ENCODE results near the gene MSLN.

Gene MSLN

GRCh38 chr16:764184-764750 lies 3.7 kb downstream of the MSLN start:
- intact Hi-C loops (cut with DNase I; ENCODE audit: low total_unique reads), result no loop called here
- no peak for DNase-seq
- H3K36me3 ChIP-seq, result no peaks in the 10 kb centered on the region
- no peak for TF ChIP-seq CTCF (IDR thresholded peaks at IDR 0.05)
- H3K4me1 ChIP-seq, result peaks cover 0 to 4% (median 0%) of the 10 kb centered on the region in 4 donors
- no peak overlapping the region for H3K4me3 ChIP-seq
- no peaks in the 10 kb centered on the region for H3K9me3 ChIP-seq
- H3K27ac ChIP-seq, result no peak overlapping the region
- H3K27me3 ChIP-seq, result peaks cover 0 to 73% of the 10 kb centered on the region in 2 donors

- peaks cover 0 to 80% of the 10 kb centered on the region in 2 donors for H3K27me3 ChIP-seq
- H3K9me3 ChIP-seq, result no peaks in the 10 kb centered on the region
- no peaks in the 10 kb centered on the region for H3K36me3 ChIP-seq
- intact Hi-C loops (cut with DNase I; ENCODE audit: low total_unique reads), result no loop called here
- H3K4me3 ChIP-seq, result no peak overlapping the region
- no peak overlapping the region for H3K27ac ChIP-seq
- TF ChIP-seq CTCF (IDR thresholded peaks at IDR 0.05), result no peak
- no peak for DNase-seq
- peaks cover 0 to 4% (median 0%) of the 10 kb centered on the region in 4 donors for H3K4me1 ChIP-seq
Observed at GRCh38 chr16:764848-765487, 4.4 kb downstream of the MSLN start.

GRCh38 chr16:765488-765865 lies 4.9 kb downstream of the MSLN start:
- DNase-seq, result no peak
- no peak for TF ChIP-seq CTCF (IDR thresholded peaks at IDR 0.05)
- peaks cover 0 to 84% of the 10 kb centered on the region in 2 donors for H3K27me3 ChIP-seq

GRCh38 chr16:766008-766819 lies 5.7 kb downstream of the MSLN start:
- H3K4me1 ChIP-seq, result no peaks in the 10 kb centered on the region
- H3K27me3 ChIP-seq, result peaks cover 0 to 85% of the 10 kb centered on the region in 2 donors
- intact Hi-C loops (cut with DNase I; ENCODE audit: low total_unique reads), result no loop called here
- H3K9me3 ChIP-seq, result no peaks in the 10 kb centered on the region
- no peak overlapping the region for H3K27ac ChIP-seq
- no peak for TF ChIP-seq CTCF (IDR thresholded peaks at IDR 0.05)
- H3K36me3 ChIP-seq, result no peaks in the 10 kb centered on the region
- DNase-seq, result no peak
- H3K4me3 ChIP-seq, result no peak overlapping the region

More at GRCh38 chr16:765488-765865, 4.9 kb downstream of the MSLN start:
- H3K9me3 ChIP-seq, result no peaks in the 10 kb centered on the region
- H3K27ac ChIP-seq, result no peak overlapping the region
- peaks cover 0 to 2% (median 0%) of the 10 kb centered on the region in 4 donors for H3K4me1 ChIP-seq
- intact Hi-C loops (cut with DNase I; ENCODE audit: low total_unique reads), result no loop called here
- no peaks in the 10 kb centered on the region for H3K36me3 ChIP-seq
- no peak overlapping the region for H3K4me3 ChIP-seq

GRCh38 chr16:766820-767640 lies 6.5 kb downstream of the MSLN start:
- no peak for TF ChIP-seq CTCF (IDR thresholded peaks at IDR 0.05)
- Histone ChIP-seq H3K4me3 (no peak overlapping the region), H3K27me3 (peaks cover 0 to 83% of the 10 kb centered on the region in 2 donors), H3K36me3 (no peaks in the 10 kb centered on the region), H3K27ac (no peak overlapping the region), H3K4me1 (no peaks in the 10 kb centered on the region), H3K9me3 (no peaks in the 10 kb centered on the region)
- DNase-seq, result no peak
- intact Hi-C loops (cut with DNase I; ENCODE audit: low total_unique reads), result no loop called here

Measured in tibial artery (tissue), 4 donors.